GM12878 (cell line): ENCODE results near the gene PCDHA2.

Experiments
- CEBPB ChIP-seq, 2 experiments: fragments of 150-350 bp in 1 of 2; IDR thresholded peaks; 2 replicates each; pipeline ENCODE4 v1.6.1; 2012 to 2014; ENCODE audit warnings: low read depth in 2 of 2, low read length in 2 of 2, borderline replicate concordance in 1 of 2, inconsistent platforms in 1 of 2
- SIN3A ChIP-seq: IDR thresholded peaks from 2 replicates; pipeline ENCODE4 v1.6.1; 2012; ENCODE audit warnings: low read depth, low read length, improper control_type of control experiment
- WRNIP1 ChIP-seq: IDR thresholded peaks from 2 replicates; pipeline ENCODE4 v1.6.1; 2011; ENCODE audit warnings: low read depth, low read length, improper control_type of control experiment, borderline replicate concordance
- TF ChIP-seq, protein P1 (sequence below): IDR thresholded peaks from 2 replicates; pipeline ENCODE4 v1.6.1; 2012; ENCODE audit warnings: low read length, inconsistent platforms

DNA sequence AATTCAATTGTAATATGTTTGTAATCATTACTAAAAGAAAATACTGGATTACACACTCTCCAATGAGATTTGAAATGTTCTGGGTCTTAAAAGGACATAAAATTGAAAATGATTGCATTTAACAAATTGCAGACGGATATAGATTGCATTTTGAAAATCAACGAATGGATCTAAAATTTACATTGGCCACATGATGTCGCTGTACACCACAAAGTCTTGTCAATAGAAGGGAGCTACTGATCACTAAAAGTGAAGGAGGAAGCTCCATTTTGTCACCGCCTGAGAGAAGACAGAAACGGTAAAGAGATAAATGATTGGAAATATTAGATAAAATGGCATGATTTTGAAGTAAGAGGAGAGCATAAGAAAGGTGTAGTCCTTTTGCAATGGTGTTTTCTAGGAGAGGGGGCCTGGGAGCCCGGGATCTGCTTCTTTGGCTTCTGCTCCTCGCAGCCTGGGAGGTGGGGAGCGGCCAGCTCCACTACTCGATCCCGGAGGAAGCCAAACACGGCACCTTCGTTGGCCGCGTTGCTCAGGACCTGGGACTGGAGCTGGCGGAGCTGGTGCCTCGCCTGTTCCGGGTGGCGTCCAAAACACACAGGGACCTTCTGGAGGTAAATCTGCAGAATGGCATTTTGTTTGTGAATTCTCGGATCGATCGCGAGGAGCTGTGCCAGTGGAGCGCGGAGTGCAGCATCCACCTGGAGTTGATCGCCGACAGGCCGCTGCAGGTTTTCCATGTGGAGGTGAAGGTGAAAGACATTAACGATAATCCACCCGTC lies 8.6 kb upstream of the PCDHA2 start, which contains the start of gene PCDHA1:
- TF ChIP-seq WRNIP1: no peak
- TF ChIP-seq, protein P1, sequence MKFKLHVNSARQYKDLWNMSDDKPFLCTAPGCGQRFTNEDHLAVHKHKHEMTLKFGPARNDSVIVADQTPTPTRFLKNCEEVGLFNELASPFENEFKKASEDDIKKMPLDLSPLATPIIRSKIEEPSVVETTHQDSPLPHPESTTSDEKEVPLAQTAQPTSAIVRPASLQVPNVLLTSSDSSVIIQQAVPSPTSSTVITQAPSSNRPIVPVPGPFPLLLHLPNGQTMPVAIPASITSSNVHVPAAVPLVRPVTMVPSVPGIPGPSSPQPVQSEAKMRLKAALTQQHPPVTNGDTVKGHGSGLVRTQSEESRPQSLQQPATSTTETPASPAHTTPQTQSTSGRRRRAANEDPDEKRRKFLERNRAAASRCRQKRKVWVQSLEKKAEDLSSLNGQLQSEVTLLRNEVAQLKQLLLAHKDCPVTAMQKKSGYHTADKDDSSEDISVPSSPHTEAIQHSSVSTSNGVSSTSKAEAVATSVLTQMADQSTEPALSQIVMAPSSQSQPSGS: no peak
- no peak for TF ChIP-seq SIN3A
- TF ChIP-seq CEBPB (IDR thresholded peaks at IDR 0.05; ENCODE audit: borderline replicate concordance in 1 of 2, low read depth in 2 of 2, low read length in 2 of 2): no peak
